CD4-positive, alpha-beta memory T cell (primary cell): ENCODE results near the gene VEGFC. TPM values are rescaled to one million over a fixed set of nuclear protein-coding genes. Genes with fewer than 3 reads are reported as not detected.

Experiments used
- CTCF ChIA-PET: fragments of 350-600 bp; sonication (Branson Sonifier 250); formaldehyde crosslinking; loops from one replicate; lab custom pipeline; 2021; ENCODE audit warnings: inconsistent platforms; ENCODE audit not compliant: partially characterized antibody; lab: Charles Lee
- POLR2A ChIA-PET: fragments of 350-600 bp; sonication (Branson Sonifier 250); formaldehyde crosslinking; loops from one replicate; lab custom pipeline; 2021; ENCODE audit not compliant: partially characterized antibody; lab: Charles Lee
- DNase-seq, 5 donors: peaks; one replicate each; pipeline versions ENCODE4 v3.0.0 to v3.0.0-alpha.2; 2020 to 2022; ENCODE audit warnings: mixed read lengths in 1 of 5
- H3K27ac ChIP-seq: one replicate; pipeline ENCODE4 v1.7.0; 2013; ENCODE audit warnings: low read depth, low read length
- H3K27me3 ChIP-seq: 2 replicates; pipeline ENCODE4 v1.7.0; 2013; ENCODE audit warnings: mild to moderate bottlenecking, low read length, moderate library complexity; ENCODE audit not compliant: insufficient read depth
- H3K36me3 ChIP-seq: 2 replicates; pipeline ENCODE4 v1.7.0; 2013; ENCODE audit warnings: mild to moderate bottlenecking, low read length, moderate library complexity; ENCODE audit not compliant: insufficient read depth
- H3K4me1 ChIP-seq: 2 replicates; pipeline ENCODE4 v1.7.0; 2013; ENCODE audit warnings: mild to moderate bottlenecking, low read length, moderate library complexity; ENCODE audit not compliant: insufficient read depth
- H3K4me3 ChIP-seq, 2 donors: one replicate each; pipeline ENCODE4 v1.7.0; 2013; ENCODE audit warnings: low read length in 2 of 2, mild to moderate bottlenecking in 1 of 2
- H3K9me3 ChIP-seq, 2 donors: one replicate each; pipeline ENCODE4 v1.7.0; 2013; ENCODE audit warnings: low read length in 2 of 2, control low read depth in 1 of 2; ENCODE audit not compliant: control insufficient read depth in 1 of 2
- H3K27ac Mint-ChIP-seq, 7 donors: one replicate each; pipeline ENCODE4 v1.8.0; 2020 to 2021; ENCODE audit warnings: mixed read lengths in 7 of 7, mild to moderate bottlenecking in 6 of 7, inconsistent platforms in 3 of 7, moderate library complexity in 3 of 7
- H3K27me3 Mint-ChIP-seq, 2 donors: one replicate each; pipeline ENCODE4 v1.8.0; 2020 to 2021; ENCODE audit warnings: mixed read lengths in 2 of 2
- H3K36me3 Mint-ChIP-seq, 2 donors: one replicate each; pipeline ENCODE4 v1.8.0; 2020 to 2021; ENCODE audit warnings: mixed read lengths in 2 of 2, inconsistent platforms in 1 of 2, mild to moderate bottlenecking in 1 of 2
- H3K4me1 Mint-ChIP-seq, 4 donors: one replicate each; pipeline ENCODE4 v1.8.0; 2020 to 2021; ENCODE audit warnings: mixed read lengths in 4 of 4, mild to moderate bottlenecking in 1 of 4
- H3K4me3 Mint-ChIP-seq, 8 donors: one replicate each; pipeline ENCODE4 v1.8.0; 2020 to 2021; ENCODE audit warnings: mixed read lengths in 8 of 8, mild to moderate bottlenecking in 7 of 8, moderate library complexity in 6 of 8, inconsistent platforms in 3 of 8
- H3K9me3 Mint-ChIP-seq, 8 donors: one replicate each; pipeline ENCODE4 v1.8.0; 2020 to 2021; ENCODE audit warnings: mixed read lengths in 8 of 8, mild to moderate bottlenecking in 5 of 8, inconsistent platforms in 3 of 8, moderate library complexity in 1 of 8
- intact Hi-C: fragments of 100-400 bp; cut with micrococcal nuclease; formaldehyde crosslinking; loops from one replicate; pipeline ENCODE4 v1.15.1; 2023
- polyA plus RNA-seq, 2 donors: library from polyadenylated mRNA; unstranded; fragments of 300-500 nt; fragmentation: Illumina TruSeq; gene quantifications; one replicate each; pipeline ENCODE4 v1.2.3, GENCODE V29; 2021
- total RNA-seq, 2 experiments: library from RNA; stranded (reverse); gene quantifications; one replicate each; pipeline ENCODE4 v1.2.3, GENCODE V29; 2021

Gene VEGFC
- total and polyA plus RNA-seq, 4 experiments from 2014 or later = not detected

- no peaks in the 10 kb centered on the region for H3K9me3 ChIP-seq
- peaks cover 0 to 2% (median 0%) of the 10 kb centered on the region in 8 donors for H3K9me3 Mint-ChIP-seq
- no peaks in the 10 kb centered on the region for H3K36me3 Mint-ChIP-seq
- H3K4me1 ChIP-seq = no peaks in the 10 kb centered on the region
- H3K4me3 ChIP-seq = no peak overlapping the region
- ChIA-PET POLR2A (no interaction called here), CTCF (no interaction called here)
- H3K4me3 Mint-ChIP-seq = no peak overlapping the region
- no peak for DNase-seq
- H3K27ac ChIP-seq = no peak overlapping the region
- H3K36me3 ChIP-seq = no peaks in the 10 kb centered on the region
- no peaks in the 10 kb centered on the region for H3K27me3 Mint-ChIP-seq
- intact Hi-C loops = no loop called here
- H3K4me1 Mint-ChIP-seq = no peaks in the 10 kb centered on the region
- no peaks in the 10 kb centered on the region for H3K27me3 ChIP-seq
- no peak overlapping the region for H3K27ac Mint-ChIP-seq
Observed at GRCh38 chr4:176779421-176779820, 13.3 kb downstream of the VEGFC start.

- Mint-ChIP-seq H3K9me3 (peaks cover 0 to 2% (median 0%) of the 10 kb centered on the region in 8 donors), H3K36me3 (no peaks in the 10 kb centered on the region), H3K27me3 (no peaks in the 10 kb centered on the region), H3K4me1 (no peaks in the 10 kb centered on the region), H3K27ac (no peak overlapping the region), H3K4me3 (no peak overlapping the region)
- intact Hi-C loops = no loop called here
- Histone ChIP-seq H3K9me3 (no peaks in the 10 kb centered on the region), H3K36me3 (no peaks in the 10 kb centered on the region), H3K27me3 (no peaks in the 10 kb centered on the region), H3K4me1 (no peaks in the 10 kb centered on the region), H3K27ac (no peak overlapping the region), H3K4me3 (no peak overlapping the region)
- ChIA-PET CTCF (no interaction called here), POLR2A (no interaction called here)
- DNase-seq = no peak
Observed at GRCh38 chr4:176778491-176778890, 14.2 kb downstream of the VEGFC start.

GRCh38 chr4:176778063-176778462 lies 14.7 kb downstream of the VEGFC start:
- no peak overlapping the region for H3K27ac Mint-ChIP-seq
- Histone ChIP-seq H3K27ac (no peak overlapping the region), H3K4me1 (no peaks in the 10 kb centered on the region), H3K27me3 (no peaks in the 10 kb centered on the region), H3K9me3 (no peaks in the 10 kb centered on the region), H3K36me3 (no peaks in the 10 kb centered on the region), H3K4me3 (no peak overlapping the region)
- H3K27me3 Mint-ChIP-seq = no peaks in the 10 kb centered on the region
- POLR2A ChIA-PET = no interaction called here
- intact Hi-C loops = no loop called here
- H3K4me3 Mint-ChIP-seq = no peak overlapping the region
- no peaks in the 10 kb centered on the region for H3K4me1 Mint-ChIP-seq
- no peaks in the 10 kb centered on the region for H3K36me3 Mint-ChIP-seq
- DNase-seq = no peak
- CTCF ChIA-PET = no interaction called here
- peaks cover 0 to 2% (median 0%) of the 10 kb centered on the region in 8 donors for H3K9me3 Mint-ChIP-seq

GRCh38 chr4:176775338-176775737 lies 17.4 kb downstream of the VEGFC start:
- POLR2A ChIA-PET = no interaction called here
- no peaks in the 10 kb centered on the region for H3K27me3 Mint-ChIP-seq
- intact Hi-C loops = no loop called here

GRCh38 chr4:176774852-176775251 lies 17.9 kb downstream of the VEGFC start:
- Mint-ChIP-seq H3K27me3 (no peaks in the 10 kb centered on the region), H3K9me3 (peaks cover 0 to 2% (median 0%) of the 10 kb centered on the region in 8 donors), H3K4me1 (no peaks in the 10 kb centered on the region), H3K36me3 (no peaks in the 10 kb centered on the region), H3K4me3 (no peak overlapping the region), H3K27ac (no peak overlapping the region)
- no peak overlapping the region for H3K27ac ChIP-seq
- intact Hi-C loops = no loop called here
- no peak for DNase-seq
- POLR2A ChIA-PET = no interaction called here
- CTCF ChIA-PET = no interaction called here
- H3K9me3 ChIP-seq = no peaks in the 10 kb centered on the region
- H3K4me1 ChIP-seq = no peaks in the 10 kb centered on the region
- no peak overlapping the region for H3K4me3 ChIP-seq
- no peaks in the 10 kb centered on the region for H3K27me3 ChIP-seq
- no peaks in the 10 kb centered on the region for H3K36me3 ChIP-seq

More at GRCh38 chr4:176775338-176775737, 17.4 kb downstream of the VEGFC start:
- Mint-ChIP-seq H3K9me3 (peaks cover 0 to 2% (median 0%) of the 10 kb centered on the region in 8 donors), H3K4me1 (no peaks in the 10 kb centered on the region), H3K4me3 (no peak overlapping the region), H3K36me3 (no peaks in the 10 kb centered on the region), H3K27ac (no peak overlapping the region)
- Histone ChIP-seq H3K4me3 (no peak overlapping the region), H3K4me1 (no peaks in the 10 kb centered on the region), H3K27me3 (no peaks in the 10 kb centered on the region), H3K27ac (no peak overlapping the region), H3K36me3 (no peaks in the 10 kb centered on the region), H3K9me3 (no peaks in the 10 kb centered on the region)
- no peak for DNase-seq
- CTCF ChIA-PET = no interaction called here

- Histone ChIP-seq H3K4me3 (no peak overlapping the region), H3K27ac (no peak overlapping the region), H3K36me3 (no peaks in the 10 kb centered on the region), H3K4me1 (no peaks in the 10 kb centered on the region), H3K27me3 (no peaks in the 10 kb centered on the region), H3K9me3 (no peaks in the 10 kb centered on the region)
- Mint-ChIP-seq H3K36me3 (no peaks in the 10 kb centered on the region), H3K27ac (no peak overlapping the region), H3K4me3 (no peak overlapping the region), H3K27me3 (no peaks in the 10 kb centered on the region), H3K9me3 (peaks cover 0 to 10% (median 0%) of the 10 kb centered on the region in 8 donors), H3K4me1 (no peaks in the 10 kb centered on the region)
- intact Hi-C loops = no loop called here
- POLR2A ChIA-PET = no interaction called here
- CTCF ChIA-PET = no interaction called here
- DNase-seq = no peak
Observed at GRCh38 chr4:176769514-176769913, 23.2 kb downstream of the VEGFC start.

GRCh38 chr4:176767183-176767582 lies 25.5 kb downstream of the VEGFC start:
- no peak overlapping the region for H3K4me3 ChIP-seq
- H3K27me3 ChIP-seq = no peaks in the 10 kb centered on the region
- no peaks in the 10 kb centered on the region for H3K36me3 Mint-ChIP-seq
- no peak overlapping the region for H3K4me3 Mint-ChIP-seq
- ChIA-PET CTCF (no interaction called here), POLR2A (no interaction called here)
- H3K27ac Mint-ChIP-seq = no peak overlapping the region
- DNase-seq = no peak
- H3K27ac ChIP-seq = no peak overlapping the region
- H3K9me3 ChIP-seq = no peaks in the 10 kb centered on the region
- no peaks in the 10 kb centered on the region for H3K36me3 ChIP-seq
- intact Hi-C loops = no loop called here
- H3K4me1 ChIP-seq = no peaks in the 10 kb centered on the region
- H3K27me3 Mint-ChIP-seq = no peaks in the 10 kb centered on the region
- H3K4me1 Mint-ChIP-seq = no peaks in the 10 kb centered on the region
- peaks cover 0 to 10% (median 0%) of the 10 kb centered on the region in 8 donors for H3K9me3 Mint-ChIP-seq
